Fibroblast of lung (primary cell): ENCODE data around the gene NAA35.

ENCODE experiments used
- CTCF ChIP-seq, 2 donors: IDR thresholded peaks in 1 of 2; conservative IDR thresholded peaks in 1 of 2; 1 replicate in 1 of 2; 2 replicates in 1 of 2; pipeline ENCODE4 v1.5.1; 2011 to 2012; ENCODE audit warnings: low read length in 2 of 2, control low read depth in 1 of 2, inconsistent platforms in 1 of 2, low read depth in 1 of 2, mild to moderate bottlenecking in 1 of 2
- EZH2 ChIP-seq: IDR thresholded peaks from 2 replicates; pipeline ENCODE4 v1.5.1; 2012; ENCODE audit warnings: low read length, control low read depth, mild to moderate bottlenecking; ENCODE audit errors: missing control alignments

- TF ChIP-seq CTCF (conservative IDR thresholded peaks at IDR 0.05 in 1 of 2, IDR thresholded peaks at IDR 0.05 in 1 of 2; ENCODE audit: low read depth in 1 of 2, low read length in 2 of 2) (peak; percentile 35 to 87), EZH2 (no peak)
Measured at GRCh38 chr9:85900504-85901201, 40.3 kb upstream of the NAA35 start.
